ENCODE data around the gene ASZ1. TPM values are rescaled to one million over a fixed set of nuclear protein-coding genes. Genes with fewer than 3 reads are reported as not detected.

The ASZ1 gene
- total RNA-seq, 1 experiment from 2014 or later: not detected

GRCh38 chr7:117411539-117411938, 15.8 kb downstream of the ASZ1 start:
- H2BK5ac ChIP-seq (ENCODE audit: insufficient read length, low read length): no peak overlapping the region
- H3K23ac ChIP-seq (ENCODE audit: insufficient read length, low read depth, low read length): no peak overlapping the region
- H3K4me2 ChIP-seq (ENCODE audit: insufficient read depth, insufficient read length, low read length): no peak overlapping the region
- no peak for DNase-seq
- H3K56ac ChIP-seq (ENCODE audit: insufficient read length, low read depth, low read length): no peak overlapping the region
- H2AFZ ChIP-seq (ENCODE audit: low read length): no peak overlapping the region
- Mint-ChIP-seq H3K4me3 (no peak overlapping the region), H3K27me3 (ENCODE audit: low read depth) (no peaks in the 10 kb centered on the region), H3K4me1 (peaks cover 0 to 9% of the 10 kb centered on the region in 2 experiments; a peak in 2 of 4 replicates), H3K36me3 (ENCODE audit: insufficient read depth in 1 of 3, low read depth in 3 of 3) (no peaks in the 10 kb centered on the region), H3K27ac (no peak overlapping the region), H3K9me3 (0 out of 5 replicates have a peak, but pooled peaks cover 0 to 2% of the 10 kb centered on the region in 2 experiments)
- no peak overlapping the region for H3K18ac ChIP-seq (ENCODE audit: insufficient read length, low read depth, low read length)
- no peaks in the 10 kb centered on the region for H3K27me3 ChIP-seq (ENCODE audit: insufficient read depth, low read length)
- no peak overlapping the region for H4K5ac ChIP-seq (ENCODE audit: insufficient read length, low read depth, low read length)
- H2BK20ac ChIP-seq (ENCODE audit: low read depth, low read length, poor library complexity, severe bottlenecking): no peak overlapping the region
- no peaks in the 10 kb centered on the region for H3K23me2 ChIP-seq (ENCODE audit: insufficient read length, low read depth, low read length, poor library complexity, severe bottlenecking)
- no peaks in the 10 kb centered on the region for H4K20me1 ChIP-seq (ENCODE audit: control insufficient read depth, insufficient read depth, insufficient read length)
- H2AK5ac ChIP-seq (ENCODE audit: insufficient read length, low read length): no peak overlapping the region
- H2BK12ac ChIP-seq (ENCODE audit: insufficient read length, low read depth, low read length): no peak overlapping the region
- H3K9ac ChIP-seq (ENCODE audit: extremely low read depth, insufficient read length, low read length): no peak overlapping the region
- TF ChIP-seq CTCF (conservative IDR thresholded peaks at IDR 0.05): no peak
- H3K9me3 ChIP-seq (ENCODE audit: control insufficient read depth, low read depth, low read length): no peaks in the 10 kb centered on the region
- no peak overlapping the region for H3K4ac ChIP-seq (ENCODE audit: low read depth, low read length)
- H4K91ac ChIP-seq (ENCODE audit: insufficient read length, low read depth, low read length): no peak overlapping the region
- no peak overlapping the region for H2BK15ac ChIP-seq (ENCODE audit: low read depth, low read length)
- no peak overlapping the region for H2BK120ac ChIP-seq (ENCODE audit: low read depth, low read length, poor library complexity, severe bottlenecking)
- H3T11ph ChIP-seq (ENCODE audit: low read length): no peak overlapping the region
- no peaks in the 10 kb centered on the region for H3K79me2 ChIP-seq (ENCODE audit: insufficient read depth, low read length)
- H3K79me1 ChIP-seq (ENCODE audit: insufficient read depth, low read depth, low read length, poor library complexity, severe bottlenecking): no peaks in the 10 kb centered on the region
- no peaks in the 10 kb centered on the region for H3K4me1 ChIP-seq (ENCODE audit: insufficient read depth, low read length)
- H3K27ac ChIP-seq (ENCODE audit: insufficient read length, low read depth, low read length): no peak overlapping the region
- whole genome bisulfite sequencing (ENCODE audit: extremely low coverage, insufficient read length, low lambda C conversion rate): no CpG with 5 or more reads among the region's 3 CpGs
- no peak overlapping the region for H3K14ac ChIP-seq (ENCODE audit: insufficient read depth, low read length)
- no peak overlapping the region for H4K8ac ChIP-seq (replicated peaks; ENCODE audit: insufficient read length, low read depth, low read length)
